GM12878 (cell line): ENCODE data around the gene FLT4. TPM values are rescaled to one million over a fixed set of nuclear protein-coding genes. Genes with fewer than 3 reads are reported as not detected.

Source experiments
- ATAC-seq: fragments of 200-7000 bp; cut with Tn5 transposase; 3 replicates; pipeline ENCODE4 v1.9.1; 2020; ENCODE audit warnings: mild to moderate bottlenecking, moderate library complexity
- BruUV-seq: library from RNA; stranded (reverse); fragments of 400-500 nt; replicated peaks from 2 replicates; lab custom pipeline; 2021; lab: Mats Ljungman, UMichigan
- CTCF ChIA-PET: fragments of 300-600 bp; sonication (Branson Sonifier 250); formaldehyde crosslinking; extraction: SDS; loops from one replicate; lab custom pipeline; 2021; ENCODE audit warnings: inconsistent platforms; lab: Yijun Ruan, JAX
- POLR2A ChIA-PET: fragments of 350-600 bp; formaldehyde crosslinking; extraction: SDS; loops from one replicate; lab custom pipeline; 2021; ENCODE audit warnings: inconsistent platforms; lab: Charles Lee
- RAD21 ChIA-PET: fragments of 300-600 bp; sonication (Branson Sonifier 250); formaldehyde crosslinking; loops from one replicate; lab custom pipeline; 2023; ENCODE audit warnings: antibody characterized with exemption; ENCODE audit not compliant: unreplicated experiment; lab: Charles Lee
- SMC1A ChIA-PET: fragments of 300-600 bp; sonication (Branson Sonifier 250); formaldehyde crosslinking; loops from one replicate; lab custom pipeline; 2023; ENCODE audit not compliant: unreplicated experiment, uncharacterized antibody; lab: Charles Lee
- DNase-seq: peaks from one replicate; pipeline ENCODE4 v3.0.0-alpha.2; 2011; ENCODE audit warnings: low read depth, low spot score
- FAIRE-seq: peaks from 3 replicates; lab custom pipeline; 2011; peaks lifted over from hg19 to GRCh38; lab: Jason Lieb, UNC
- H2AFZ ChIP-seq: 2 replicates; pipeline ENCODE4 v1.6.0; 2011; ENCODE audit warnings: low read depth, low read length, control low read depth; ENCODE audit not compliant: control insufficient read depth
- H3K27ac ChIP-seq: 2 replicates; pipeline ENCODE4 v1.5.1; 2011; ENCODE audit warnings: control low read depth; ENCODE audit not compliant: control insufficient read depth, insufficient read depth
- H3K27me3 ChIP-seq, 2 experiments: replicated peaks in 1 of 2; 2 replicates each; pipeline versions ENCODE4 v1.6.0 to v1.6.1; 2011; ENCODE audit warnings: low read length in 1 of 2; ENCODE audit not compliant: control insufficient read depth in 2 of 2, insufficient read depth in 2 of 2
- H3K36me3 ChIP-seq, 2 experiments: 2 replicates each; pipeline ENCODE4 v1.5.1; 2011; ENCODE audit warnings: low read length in 1 of 2; ENCODE audit not compliant: control insufficient read depth in 2 of 2, insufficient read depth in 2 of 2
- H3K4me1 ChIP-seq: 2 replicates; pipeline ENCODE4 v1.6.1; 2011; ENCODE audit warnings: mild to moderate bottlenecking, low read length, moderate library complexity, mixed read lengths; ENCODE audit not compliant: control insufficient read depth, insufficient read depth
- H3K4me2 ChIP-seq: 2 replicates; pipeline ENCODE4 v1.6.0; 2011; ENCODE audit warnings: control low read depth; ENCODE audit not compliant: control insufficient read depth, insufficient read depth
- H3K4me3 ChIP-seq: fragments of 200-600 bp; sonication (generic); 2 replicates; pipeline ENCODE4 v1.5.1; 2016
- H3K79me2 ChIP-seq: 2 replicates; pipeline ENCODE4 v1.6.0; 2011; ENCODE audit warnings: low read length; ENCODE audit not compliant: control insufficient read depth, insufficient read depth
- H3K9ac ChIP-seq: 2 replicates; pipeline ENCODE4 v1.8.0; 2011; ENCODE audit warnings: low read length, control low read depth, mixed read lengths; ENCODE audit not compliant: control insufficient read depth, insufficient read depth
- H3K9me3 ChIP-seq: replicated peaks from 3 replicates; pipeline ENCODE4 v1.5.1; 2011; ENCODE audit warnings: mild to moderate bottlenecking, low read length; ENCODE audit not compliant: control insufficient read depth, insufficient read depth
- H4K20me1 ChIP-seq: 2 replicates; pipeline ENCODE4 v1.6.0; 2011; ENCODE audit not compliant: control insufficient read depth, insufficient read depth
- ASH2L ChIP-seq: fragments of 300-600, 200-600 bp; sonication (generic); IDR thresholded peaks from 2 replicates; pipeline ENCODE4 v1.6.1; 2017; ENCODE audit warnings: low read depth, mild to moderate bottlenecking, borderline replicate concordance
- CEBPB ChIP-seq, 2 experiments: fragments of 150-350 bp in 1 of 2; IDR thresholded peaks; 2 replicates each; pipeline ENCODE4 v1.6.1; 2012 to 2014; ENCODE audit warnings: low read depth in 2 of 2, low read length in 2 of 2, borderline replicate concordance in 1 of 2, inconsistent platforms in 1 of 2
- CREB1 ChIP-seq: IDR thresholded peaks from 2 replicates; pipeline ENCODE4 v1.6.1; 2012; ENCODE audit warnings: low read depth, mild to moderate bottlenecking, inconsistent platforms
- E4F1 ChIP-seq: fragments of 450-650 bp; IDR thresholded peaks from 2 replicates; pipeline ENCODE4 v1.6.1; 2018; ENCODE audit warnings: borderline replicate concordance, mild to moderate bottlenecking; ENCODE audit not compliant: partially characterized antibody
- IKZF1 ChIP-seq: fragments of 450-650 bp; conservative IDR thresholded peaks from 2 replicates; pipeline ENCODE4 v1.6.1; 2017; ENCODE audit warnings: antibody characterized with exemption, mild to moderate bottlenecking
- MYB ChIP-seq: fragments of 150-350 bp; IDR thresholded peaks from 2 replicates; pipeline ENCODE4 v1.6.1; 2014; ENCODE audit warnings: mild to moderate bottlenecking, low read depth, low read length, borderline replicate concordance
- NR2C1 ChIP-seq: fragments of 450-650 bp; IDR thresholded peaks from 2 replicates; pipeline ENCODE4 v1.6.1; 2017; ENCODE audit warnings: antibody characterized with exemption, mild to moderate bottlenecking, moderate library complexity
- POLR2A ChIP-seq: IDR thresholded peaks from 2 replicates; pipeline ENCODE4 v1.6.1; 2011; ENCODE audit warnings: low read depth, mild to moderate bottlenecking, low read length
- SMAD1 ChIP-seq: fragments of 450-650 bp; IDR thresholded peaks from 2 replicates; pipeline ENCODE4 v1.6.1; 2018; ENCODE audit warnings: mild to moderate bottlenecking, low read depth; ENCODE audit not compliant: partially characterized antibody
- STAT3 ChIP-seq: IDR thresholded peaks from 2 replicates; pipeline ENCODE4 v1.6.1; 2011; ENCODE audit warnings: low read depth, low read length, improper control_type of control experiment
- TARDBP ChIP-seq: IDR thresholded peaks from 2 replicates; pipeline ENCODE4 v1.6.1; 2016; ENCODE audit warnings: borderline replicate concordance
- ZBTB4 ChIP-seq: fragments of 450-650 bp; formaldehyde crosslinking; IDR thresholded peaks from 2 replicates; pipeline ENCODE4 v1.4.0; 2022; ENCODE audit warnings: mild to moderate bottlenecking, moderate library complexity
- ZSCAN29 ChIP-seq: fragments of 450-650 bp; IDR thresholded peaks from 2 replicates; pipeline ENCODE4 v1.6.1; 2017; ENCODE audit warnings: mild to moderate bottlenecking, moderate library complexity
- WGBS: methylation state at CpG from one replicate; pipeline ENCODE4 v1.1.6; 2016; ENCODE audit warnings: low lambda C conversion rate; ENCODE audit not compliant: insufficient replicate concordance, insufficient coverage; ENCODE audit errors: missing lambda C conversion rate; 5-methylcytosine and 5-hydroxymethylcytosine counted together
- in situ Hi-C: fragments of 300-500 bp; cut with MboI; formaldehyde crosslinking; loops from 9 replicates; pipeline ENCODE4 v1.14.3; 2018; ENCODE audit warnings: mixed read lengths
- intact Hi-C: fragments of 100-400 bp; cut with micrococcal nuclease; formaldehyde crosslinking; loops from one replicate; pipeline ENCODE4 v1.14.2; 2022; ENCODE audit not compliant: unreplicated experiment
- polyA plus RNA-seq, 11 experiments: library from polyadenylated mRNA; depleted of rRNA in 4 of 11; unstranded in 6 of 11; stranded (reverse) in 5 of 11; fragments of >200 nt; fragmentation: Nextera tagmentation in 4 of 11; fragmentation: Illumina TruSeq in 1 of 11; extraction: Ambion mirVana in 4 of 11; extraction: Trizol in 1 of 11; gene quantifications; 1 replicate in 1 of 11; 2 replicates in 10 of 11; pipeline versions ENCODE4 v1.2.1 to v1.2.3, GENCODE V29; 2011 to 2016; ENCODE audit warnings: inconsistent platforms in 2 of 11, missing spikeins in 2 of 11, low read depth in 1 of 11
- total RNA-seq, 4 experiments: library from RNA; depleted of rRNA in 3 of 4; stranded (reverse); fragments of >200 nt in 3 of 4; fragmentation: Illumina TruSeq in 1 of 4; extraction: Trizol in 1 of 4; gene quantifications; 2 replicates each; pipeline versions ENCODE4 v1.2.1 to v1.2.3, GENCODE V29; 2013 to 2021
- TF ChIP-seq, protein P1 (sequence below): IDR thresholded peaks from 2 replicates; pipeline ENCODE4 v1.6.1; 2011; ENCODE audit warnings: borderline replicate concordance, low read depth, mild to moderate bottlenecking, moderate library complexity, mixed read lengths, low read length; ENCODE audit not compliant: insufficient read depth; ENCODE audit errors: extremely low read length

The FLT4 gene
- total and polyA plus RNA-seq, 10 of the 15 experiments (the other 5 are each of a cell fraction or from before 2014, with no cell fraction given) = 0.18 TPM; not detected in 9

DNA sequence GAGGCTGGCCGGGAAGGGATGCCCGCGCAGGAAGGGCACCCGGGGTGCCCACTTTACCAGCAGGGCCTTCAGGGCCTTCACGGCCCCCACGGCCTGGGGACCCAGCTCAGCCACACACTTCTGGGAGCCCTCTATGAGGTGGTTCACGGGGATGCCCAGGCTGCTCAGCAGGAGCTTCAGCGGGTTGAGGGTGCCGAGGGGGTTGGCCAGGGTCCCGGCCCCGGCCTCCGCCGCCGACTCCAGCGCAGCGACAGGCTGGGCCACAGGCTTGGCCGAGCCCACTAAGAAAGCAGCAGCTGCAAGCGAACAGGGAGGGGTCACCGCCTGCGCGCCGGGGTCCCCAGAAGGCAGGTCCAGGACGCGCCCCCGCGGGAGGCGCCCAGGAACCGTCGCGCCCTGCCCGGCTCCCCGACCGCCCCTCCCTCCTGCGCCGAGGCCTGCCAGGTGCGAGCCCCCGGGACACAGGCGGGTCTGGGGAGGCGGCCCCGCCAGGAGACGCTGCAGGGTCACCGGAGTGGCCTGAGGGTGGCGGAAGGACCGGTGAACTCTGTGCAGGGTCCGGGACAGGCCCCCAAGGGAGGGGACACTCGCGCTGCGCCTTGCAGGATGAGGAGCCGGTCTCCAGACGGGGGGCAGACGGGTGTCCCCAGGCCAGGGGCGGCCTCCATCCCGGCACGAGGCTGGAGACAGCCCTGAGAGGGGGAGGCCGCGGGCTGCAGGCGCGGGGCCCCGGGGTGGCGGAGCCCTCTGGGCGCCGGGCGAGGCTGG lies 58.7 kb downstream of the FLT4 start (continued):
- TF ChIP-seq ZSCAN29 (no peak), MYB (no peak), SMAD1 (no peak), CREB1 (no peak), CEBPB (IDR thresholded peaks at IDR 0.05; ENCODE audit: borderline replicate concordance in 1 of 2, low read depth in 2 of 2, low read length in 2 of 2) (no peak)

DNA sequence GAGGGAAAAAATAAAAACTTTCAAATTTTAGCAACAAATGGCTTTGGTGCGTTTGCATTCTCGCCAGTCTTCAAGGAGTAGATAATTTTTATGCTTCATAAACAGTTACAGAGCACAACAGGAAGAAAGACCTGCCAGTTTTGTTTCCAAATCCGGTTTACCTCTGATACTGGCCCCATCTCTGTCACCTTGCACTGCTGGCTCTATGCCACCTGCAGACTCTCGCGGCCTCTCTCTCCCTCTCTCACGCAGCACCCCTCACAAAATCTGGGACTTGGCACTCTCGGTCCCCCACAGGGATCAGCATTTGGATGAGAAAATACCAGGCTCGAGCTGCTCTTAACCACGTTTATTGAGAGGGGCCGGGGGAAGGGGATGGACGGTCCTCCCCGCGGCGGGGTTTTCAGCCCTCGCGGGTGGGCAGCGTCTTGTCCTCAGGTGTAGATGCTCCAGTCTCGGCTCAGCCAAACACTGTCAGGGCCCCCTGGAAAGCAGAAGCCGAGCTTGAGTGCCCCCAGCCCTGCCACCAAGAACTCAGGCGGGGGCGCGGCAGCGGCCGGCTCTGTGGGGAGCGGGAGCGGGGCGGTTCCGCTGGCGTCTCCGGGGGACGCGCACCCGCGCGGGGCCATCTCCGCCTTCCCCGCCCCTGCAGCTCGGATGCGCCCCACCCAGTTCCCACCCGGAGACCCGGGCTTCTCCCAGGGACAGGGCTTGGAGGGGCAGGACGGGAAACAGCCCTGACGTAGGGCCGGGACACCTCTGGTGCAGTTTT lies 59.4 kb downstream of the FLT4 start:
- no peak overlapping the region for H3K4me3 ChIP-seq
- POLR2A ChIA-PET = no interaction called here
- H3K9ac ChIP-seq = no peak overlapping the region
- H3K27ac ChIP-seq = no peak overlapping the region
- H3K9me3 ChIP-seq = no peaks in the 10 kb centered on the region
- peak overlapping the region; percentile 4; the same call in 1 of the 2 replicates for H3K4me2 ChIP-seq
- DNase-seq = no peak
- FAIRE-seq = no peak
- no peaks in the 10 kb centered on the region for H4K20me1 ChIP-seq
- BruUV-seq = no TSS peak
- WGBS = 36% methylated on average over 38 of the region's 44 CpGs
- intact Hi-C loops (no loop called here), in situ Hi-C loops (no loop called here)
- H3K36me3 ChIP-seq = no peaks in the 10 kb centered on the region
- H3K4me1 ChIP-seq = no peaks in the 10 kb centered on the region
- CTCF ChIA-PET = no interaction called here
- no peaks in the 10 kb centered on the region for H3K79me2 ChIP-seq
- TF ChIP-seq IKZF1 (no peak), ASH2L (no peak), TARDBP (no peak), STAT3 (no peak), POLR2A (no peak), NR2C1 (no peak), E4F1 (no peak), ZBTB4 (CRISPR knock-in tag) (no peak)
- TF ChIP-seq, protein P1, sequence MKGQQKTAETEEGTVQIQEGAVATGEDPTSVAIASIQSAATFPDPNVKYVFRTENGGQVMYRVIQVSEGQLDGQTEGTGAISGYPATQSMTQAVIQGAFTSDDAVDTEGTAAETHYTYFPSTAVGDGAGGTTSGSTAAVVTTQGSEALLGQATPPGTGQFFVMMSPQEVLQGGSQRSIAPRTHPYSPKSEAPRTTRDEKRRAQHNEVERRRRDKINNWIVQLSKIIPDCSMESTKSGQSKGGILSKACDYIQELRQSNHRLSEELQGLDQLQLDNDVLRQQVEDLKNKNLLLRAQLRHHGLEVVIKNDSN = no peak
- H3K27me3 ChIP-seq = peaks cover 0 to 3% of the 10 kb centered on the region in 2 experiments; a peak in 1 of 4 replicates
- SMC1A ChIA-PET = no interaction called here
- no peak for ATAC-seq
- RAD21 ChIA-PET = no interaction called here
- H2AFZ ChIP-seq = no peak overlapping the region
